Mesenteric fat pad (tissue), 1 donor: ENCODE data around the gene FRA10AC1. TPM values are rescaled to one million over a fixed set of nuclear protein-coding genes. Genes with fewer than 3 reads are reported as not detected.
"Not testable (repeated sequence)": the region's sequence is repeated elsewhere in the genome, so short reads cannot be mapped to it uniquely, and the experiment has no call there.

ENCODE experiments used
- DNase-seq: peaks from one replicate; pipeline ENCODE4 v3.0.0-alpha.2; 2020; ENCODE audit warnings: low spot score
- total RNA-seq: library from RNA; stranded (reverse); fragmentation: NEBNext Ultra II Directional; extraction: Animal tissue kit (Norgen Biotek cat#: 25700); gene quantifications from one replicate; pipeline ENCODE4 v1.2.1, GENCODE V29; 2021
- donor health status: DM: yes; HTN: yes; CAD: no.

FRA10AC1 gene
- total RNA-seq, 1 donor from 2014 or later: 18.4 TPM

DNA sequence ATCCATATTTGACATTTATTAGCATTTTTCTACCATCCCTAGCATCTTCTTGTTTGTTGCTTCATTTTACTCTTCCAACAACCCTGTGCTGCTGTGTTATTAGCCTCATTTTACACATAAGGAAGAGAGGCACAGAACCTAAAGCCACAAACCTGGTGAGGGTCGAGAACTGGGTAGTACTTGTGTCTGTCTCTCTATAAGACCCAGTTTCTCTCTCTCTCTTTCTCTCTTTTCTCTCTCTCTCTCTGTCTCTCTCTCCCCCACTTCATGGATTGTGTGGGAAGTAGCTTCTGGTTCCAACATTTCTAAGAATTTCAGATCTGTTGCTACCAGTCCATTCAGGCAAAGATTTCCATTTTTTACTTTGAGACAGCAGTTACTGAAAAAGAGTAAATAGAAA, 1.4 kb upstream of the FRA10AC1 start:
- no peak for DNase-seq

DNA sequence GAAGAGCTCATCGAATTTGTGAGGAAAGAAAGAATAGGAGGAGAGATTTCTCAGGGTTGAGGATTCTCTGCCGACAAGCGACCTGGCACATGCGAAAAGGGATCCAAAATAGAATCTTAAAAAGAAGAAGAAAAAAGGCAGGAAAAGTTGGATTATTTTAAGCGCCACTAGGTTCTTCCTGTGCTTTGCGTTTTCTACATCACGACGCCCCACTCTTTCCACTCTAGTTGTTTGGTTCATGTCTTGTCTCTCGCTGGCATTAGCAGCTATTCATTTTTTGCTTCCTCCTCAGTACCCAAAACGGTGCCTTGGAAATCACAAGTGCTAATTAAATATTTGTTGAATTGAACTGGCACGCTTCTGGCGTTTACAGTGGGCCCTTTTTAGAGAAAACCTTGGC, 674 bp upstream of the FRA10AC1 start:
- DNase-seq: no peak

DNA sequence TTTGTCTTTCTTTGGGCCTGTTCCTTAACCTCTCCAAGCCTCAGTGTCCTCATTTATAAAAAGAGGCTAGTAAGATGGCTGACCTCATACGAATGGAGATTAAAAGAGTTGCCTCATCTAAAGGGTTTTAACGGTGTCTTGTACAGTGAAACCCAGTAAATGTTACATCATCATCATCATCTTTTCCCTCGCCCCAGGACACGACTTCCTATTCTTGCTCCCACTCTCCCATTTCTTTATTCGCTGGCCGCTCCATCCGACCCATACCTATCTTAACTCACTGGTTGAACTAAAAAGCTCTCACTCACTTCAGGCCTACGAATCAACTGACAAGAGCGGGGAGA, 554 bp downstream of the FRA10AC1 start:
- DNase-seq: no peak

DNA sequence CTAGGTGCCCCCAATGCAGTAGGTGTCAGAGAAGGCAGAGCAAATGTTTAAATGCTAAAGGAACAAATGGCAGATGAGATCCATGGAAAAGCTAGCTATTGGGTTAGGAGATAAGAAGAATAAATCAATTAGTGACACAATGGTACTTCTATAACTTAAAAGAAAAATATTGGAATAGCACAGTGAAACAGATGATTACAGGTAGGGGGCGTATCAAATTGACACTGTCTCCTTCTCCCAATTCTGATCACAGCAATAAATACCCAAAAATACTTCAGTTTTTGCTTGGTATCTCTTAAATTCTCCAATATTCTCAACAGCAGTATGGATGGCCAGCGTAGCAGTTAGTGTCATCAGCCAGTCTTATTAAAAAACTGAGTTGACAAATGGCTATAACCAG, 5.2 kb downstream of the FRA10AC1 start:
- no peak for DNase-seq

DNA sequence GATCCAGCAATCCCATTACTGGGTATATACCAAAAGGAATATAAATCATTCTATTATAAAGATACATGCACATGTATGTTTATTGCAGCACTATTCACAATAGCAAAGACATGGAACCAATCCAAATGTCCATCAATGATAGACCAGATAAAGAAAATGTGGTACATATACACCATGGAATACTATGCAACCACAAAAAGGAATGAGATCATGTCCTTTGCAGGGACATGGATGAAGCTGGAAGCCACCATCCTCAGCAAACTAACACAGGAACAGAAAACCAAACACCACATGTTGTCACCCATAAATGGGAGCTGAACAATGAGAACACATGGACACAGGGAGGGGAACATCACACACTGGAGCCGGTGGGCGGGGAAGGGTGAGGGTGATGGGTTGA, 5.8 kb downstream of the FRA10AC1 start:
- not testable (repeated sequence) for DNase-seq

DNA sequence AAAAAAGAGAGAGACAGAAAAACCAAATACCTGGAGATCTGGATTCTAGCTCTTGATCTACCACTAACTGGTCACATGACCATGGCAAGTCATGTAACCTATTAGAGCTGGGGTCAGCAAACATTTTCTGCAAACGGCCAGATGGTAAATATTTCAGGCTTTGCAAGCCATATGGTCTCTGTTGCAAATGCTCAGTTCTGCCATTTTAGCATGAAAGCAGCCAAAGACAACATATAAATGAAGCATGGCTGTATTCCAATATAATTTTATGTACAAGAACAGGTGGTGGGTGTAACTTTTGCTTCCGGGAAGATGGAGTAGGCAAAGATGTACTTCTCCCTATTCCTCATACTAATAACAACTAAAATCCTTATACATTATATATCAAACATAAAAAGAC, 6.7 kb downstream of the FRA10AC1 start:
- DNase-seq: no peak

DNA sequence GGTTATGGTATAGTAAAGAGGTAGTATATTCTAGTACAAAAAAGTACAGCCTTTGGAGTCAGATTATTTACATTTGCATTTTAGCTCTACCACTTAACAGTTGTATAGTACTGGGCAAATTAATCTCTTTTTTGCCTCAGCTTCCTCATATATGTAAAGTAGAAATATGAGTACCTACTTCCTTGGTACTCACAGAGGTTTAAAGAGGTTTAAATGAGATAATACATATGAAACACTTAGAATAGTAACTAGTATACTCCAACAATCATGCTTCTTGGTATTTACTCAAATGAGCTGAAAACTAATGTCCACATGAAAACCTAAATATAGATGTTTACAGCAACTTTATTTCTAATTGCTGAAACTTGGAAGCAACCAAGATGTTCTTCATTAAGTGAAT, 14.7 kb downstream of the FRA10AC1 start:
- no peak for DNase-seq

DNA sequence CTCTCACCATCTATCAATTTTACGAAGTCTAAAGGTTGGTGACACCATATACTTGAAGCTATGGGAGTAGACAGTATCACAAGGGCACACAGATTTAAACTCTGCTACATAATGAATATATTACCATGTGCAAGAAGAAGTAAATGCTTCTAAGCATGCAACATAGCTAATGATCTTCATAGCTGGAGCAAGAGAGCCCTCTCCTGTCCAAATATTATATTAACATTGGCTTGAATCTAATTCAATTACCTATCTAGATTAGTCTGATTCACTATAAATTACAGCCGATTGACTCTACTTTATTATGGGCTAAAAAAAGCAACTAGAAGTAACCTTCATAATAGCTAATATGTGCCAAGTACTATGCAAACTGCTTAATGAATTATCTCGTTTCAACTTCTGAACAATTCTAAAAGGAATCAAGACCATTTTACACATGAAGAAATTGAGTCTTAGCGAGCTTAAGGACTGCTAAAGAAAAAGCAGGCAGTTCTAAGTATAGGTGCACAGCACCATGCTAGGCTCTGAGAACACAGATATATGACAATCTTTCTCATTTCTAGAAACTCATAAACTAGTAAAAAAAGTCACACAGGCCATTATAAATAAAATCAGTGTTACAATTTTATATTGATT, 21.9 kb downstream of the FRA10AC1 start:
- DNase-seq: no peak

DNA sequence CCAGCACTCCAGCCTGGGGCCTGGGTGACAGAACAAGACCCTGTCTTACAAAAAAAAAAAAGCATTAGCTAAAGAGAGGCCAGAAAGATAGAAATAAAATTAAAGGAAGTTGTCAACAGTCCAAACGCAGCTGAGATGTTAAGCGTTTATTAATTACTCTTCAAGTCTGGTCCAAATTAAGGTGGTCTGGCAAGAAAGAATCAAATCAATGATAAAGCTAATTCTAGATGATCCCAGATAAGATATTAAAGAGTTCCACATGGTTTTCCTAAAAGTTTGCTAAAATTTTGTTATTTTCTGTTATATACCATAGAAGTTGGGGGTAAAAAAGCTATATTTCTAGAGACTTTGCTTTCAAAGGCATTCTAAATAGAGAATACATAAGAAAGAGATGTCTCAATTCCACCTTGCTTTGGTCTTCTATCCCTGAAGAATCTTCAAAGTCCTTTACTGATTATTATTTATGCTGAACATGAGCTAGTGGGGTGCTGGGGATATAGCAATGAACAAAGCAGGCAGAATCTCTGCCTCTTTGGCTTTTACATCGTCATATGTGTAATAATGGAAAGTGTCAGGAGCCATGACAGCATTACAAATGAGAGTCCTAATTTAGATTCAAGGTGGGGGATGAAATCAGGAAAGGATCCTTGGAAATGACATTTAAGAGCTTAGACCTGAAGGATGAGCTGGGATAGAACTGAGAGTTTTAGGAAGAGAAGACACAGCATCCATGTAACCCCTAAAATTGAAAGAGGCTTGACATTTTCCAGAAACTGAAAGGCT, 23.4 kb downstream of the FRA10AC1 start:
- DNase-seq: no peak

DNA sequence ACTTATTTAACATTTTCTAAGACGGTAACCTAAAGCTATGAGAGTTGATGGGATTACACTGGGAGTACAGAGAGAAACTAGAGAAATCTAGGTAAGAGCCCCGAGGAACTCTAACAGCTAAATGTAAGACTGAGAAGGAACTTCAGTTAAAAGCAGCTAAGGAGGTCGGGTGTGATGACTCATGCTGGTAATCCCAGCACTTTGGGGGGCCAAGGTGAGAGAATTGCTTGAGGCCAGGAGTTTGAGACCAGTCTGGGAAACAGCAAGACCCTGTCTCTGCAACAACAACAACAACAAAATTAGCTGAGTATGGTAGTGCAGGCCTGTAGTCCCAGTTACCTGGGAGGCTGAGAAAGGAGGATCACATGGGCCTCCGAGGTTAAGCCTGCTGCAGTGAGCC, 24.0 kb downstream of the FRA10AC1 start:
- no peak for DNase-seq

DNA sequence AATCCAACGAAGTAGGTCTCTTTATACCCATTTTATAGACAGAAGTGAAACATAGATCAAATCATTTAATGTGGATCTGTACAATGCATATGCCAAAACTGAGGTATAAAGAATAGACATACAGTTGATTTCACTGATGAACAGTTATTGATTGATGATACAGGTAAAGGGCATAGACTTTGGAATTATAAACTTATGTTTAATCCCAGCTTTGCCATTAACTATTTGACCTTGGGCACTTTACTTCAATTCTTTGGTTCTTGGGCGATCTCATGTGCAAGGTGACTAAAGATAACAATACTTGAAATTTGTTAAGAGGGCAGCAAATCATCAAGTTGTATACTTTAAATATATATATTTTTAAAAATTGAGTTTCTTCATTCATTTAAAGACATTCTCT, 28.6 kb downstream of the FRA10AC1 start:
- DNase-seq: no peak

DNA sequence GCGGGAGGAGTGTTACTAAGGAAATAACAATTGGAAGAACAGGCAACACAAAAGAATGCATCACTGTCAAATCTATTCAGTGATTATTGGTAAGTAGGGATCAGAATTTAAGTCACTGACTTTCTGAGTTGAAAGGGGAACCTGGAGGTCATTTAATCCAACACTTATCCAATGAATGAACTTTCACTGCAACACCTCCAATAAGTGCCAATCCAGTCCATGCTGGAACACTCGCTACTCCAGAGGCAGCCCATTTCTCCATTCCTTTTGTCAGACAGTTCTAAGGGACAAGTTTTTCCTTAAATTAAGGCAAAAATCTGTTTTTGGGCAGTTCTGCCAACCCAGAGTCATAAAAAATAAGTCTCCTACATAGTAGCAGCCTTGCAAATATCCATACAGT, 29.5 kb downstream of the FRA10AC1 start:
- DNase-seq: no peak

DNA sequence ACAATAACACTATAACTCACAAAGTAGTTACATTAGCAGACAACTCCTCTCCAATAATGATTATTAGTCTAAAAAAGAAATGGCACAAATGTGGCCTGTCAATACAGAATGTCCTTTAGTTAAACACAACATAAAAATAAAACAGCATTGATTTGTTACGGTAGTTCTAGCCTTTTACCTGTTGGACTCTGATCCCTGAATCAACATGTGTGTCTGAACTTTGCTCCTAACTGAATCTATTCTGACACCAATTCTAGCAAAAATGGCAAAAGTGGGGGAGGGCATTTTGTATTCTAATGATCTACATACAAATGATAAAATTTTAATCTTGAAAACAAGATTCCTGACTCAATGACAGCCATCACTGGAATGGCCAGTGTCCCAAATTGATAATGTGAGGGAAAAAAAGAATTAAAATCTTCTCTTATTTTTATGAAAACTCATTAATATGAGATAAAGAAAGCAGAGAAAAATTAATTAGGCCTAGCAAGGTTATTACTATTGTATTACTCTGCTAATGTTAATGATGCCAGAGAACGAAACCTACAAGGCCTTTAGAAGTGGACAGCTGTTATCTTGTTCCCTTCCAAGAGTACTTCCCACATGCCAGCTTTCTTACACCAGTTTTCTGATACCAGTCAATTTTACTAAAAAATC, 30.2 kb downstream of the FRA10AC1 start:
- no peak for DNase-seq

DNA sequence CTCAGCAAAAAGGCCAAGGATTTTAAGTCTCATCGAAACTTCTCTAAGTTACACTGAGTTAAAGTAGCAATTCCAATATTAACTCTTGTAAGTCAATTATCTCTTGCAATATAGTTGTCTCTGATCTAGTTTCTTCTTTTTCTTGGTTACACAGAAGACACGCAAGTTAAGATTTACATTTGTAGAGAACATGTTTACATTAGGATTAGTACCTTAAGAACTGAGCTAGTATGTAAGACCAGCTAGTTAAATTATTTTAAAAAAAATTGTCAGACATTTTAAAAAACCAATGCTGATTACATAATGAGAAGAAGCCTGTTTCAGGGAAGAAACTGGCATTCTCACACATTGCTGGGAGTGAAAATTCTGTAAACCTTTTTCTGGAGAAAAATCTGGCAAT, 31.4 kb downstream of the FRA10AC1 start:
- no peak for DNase-seq

DNA sequence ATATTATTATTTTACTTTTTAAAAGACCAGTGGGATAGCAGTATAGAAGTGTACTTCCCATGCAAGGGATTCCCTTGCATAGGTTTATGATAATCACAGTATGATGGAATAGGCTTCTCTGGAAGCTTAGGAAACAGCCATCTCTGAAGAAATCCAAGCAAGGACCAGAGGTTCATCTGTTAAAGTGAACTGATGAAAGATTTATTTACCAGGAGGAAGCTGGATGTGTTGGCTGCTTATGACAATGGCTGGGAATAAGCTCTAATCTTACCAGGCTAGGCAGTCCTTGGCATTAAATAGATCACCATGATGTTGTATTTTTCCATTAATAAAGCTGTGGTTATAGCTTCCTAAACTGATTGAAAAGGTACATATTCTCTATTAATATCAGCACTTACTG, 32.0 kb downstream of the FRA10AC1 start:
- DNase-seq: no peak

DNA sequence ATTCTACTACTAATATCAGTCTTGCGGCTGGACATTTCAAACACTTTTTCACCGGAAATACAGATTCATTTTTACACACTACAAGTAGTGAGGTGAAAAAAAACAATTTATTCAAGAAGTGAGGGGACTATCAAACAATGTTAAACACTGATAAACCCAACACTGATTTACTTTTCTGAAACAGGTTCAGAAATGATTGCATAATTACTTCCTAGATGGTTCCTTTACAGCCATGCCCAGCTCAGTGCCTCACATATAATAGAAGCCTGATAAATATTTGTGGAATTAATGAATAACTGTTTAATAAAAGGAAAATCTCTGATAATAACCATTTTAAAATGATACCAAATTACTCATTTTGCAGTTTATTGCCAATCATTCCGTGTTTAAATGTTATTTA, 34.6 kb downstream of the FRA10AC1 start:
- no peak for DNase-seq

DNA sequence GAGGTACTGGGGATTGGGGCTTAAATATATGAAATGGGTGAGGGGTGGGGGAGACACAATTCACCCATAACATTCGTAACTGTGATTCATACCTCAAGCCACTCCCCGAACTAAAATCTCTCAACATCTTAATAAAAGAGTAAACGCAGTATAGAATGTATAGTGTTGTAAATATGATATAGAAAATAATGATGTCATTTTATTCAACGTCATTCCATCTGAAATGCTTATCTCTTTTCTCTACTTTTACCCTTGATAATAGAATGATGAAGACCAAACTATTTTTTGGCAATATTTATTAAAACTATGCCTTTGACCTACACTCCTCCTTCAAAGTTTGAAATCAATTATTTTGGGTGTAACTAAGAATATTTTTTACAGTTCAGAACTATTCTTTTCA, 36.4 kb downstream of the FRA10AC1 start:
- no peak for DNase-seq

DNA sequence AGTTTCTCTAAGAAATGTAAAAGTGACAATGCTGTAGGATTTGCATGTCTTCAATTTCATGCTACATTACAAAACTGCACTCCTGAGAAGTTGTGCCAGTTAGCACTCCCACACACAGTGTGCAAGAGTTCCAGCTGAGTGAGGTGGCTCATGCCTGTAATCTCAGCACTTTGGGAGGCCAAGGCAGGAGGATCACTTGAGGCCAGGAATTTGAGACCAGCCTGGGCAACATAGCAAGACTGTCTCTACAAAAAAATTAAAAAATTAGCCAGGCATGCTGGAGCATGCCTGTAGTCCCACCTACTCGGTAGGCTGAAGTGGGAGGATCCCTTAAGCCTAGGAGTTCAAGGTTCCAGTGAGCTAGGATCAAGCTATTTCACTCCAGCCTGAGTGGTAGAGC, 44.6 kb downstream of the FRA10AC1 start:
- no peak for DNase-seq

DNA sequence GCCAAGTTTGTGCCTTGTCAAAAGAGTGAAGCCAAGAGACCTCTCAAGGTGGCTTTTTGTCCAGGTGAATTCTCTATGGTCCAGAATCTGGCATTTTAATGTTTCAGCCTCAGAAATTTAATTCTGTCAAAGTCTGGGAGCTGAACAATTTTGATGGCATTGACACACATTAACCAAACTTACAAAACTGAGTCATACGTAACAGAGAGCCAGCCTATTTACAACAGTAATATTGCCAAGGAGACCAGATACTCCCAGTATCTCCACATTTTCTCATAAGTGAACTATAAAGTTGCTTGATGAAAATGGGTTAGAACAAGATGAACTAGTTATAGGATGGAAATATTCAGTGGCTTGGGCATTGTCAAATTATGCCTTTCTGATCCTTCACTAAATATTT, 46.2 kb downstream of the FRA10AC1 start:
- no peak for DNase-seq

DNA sequence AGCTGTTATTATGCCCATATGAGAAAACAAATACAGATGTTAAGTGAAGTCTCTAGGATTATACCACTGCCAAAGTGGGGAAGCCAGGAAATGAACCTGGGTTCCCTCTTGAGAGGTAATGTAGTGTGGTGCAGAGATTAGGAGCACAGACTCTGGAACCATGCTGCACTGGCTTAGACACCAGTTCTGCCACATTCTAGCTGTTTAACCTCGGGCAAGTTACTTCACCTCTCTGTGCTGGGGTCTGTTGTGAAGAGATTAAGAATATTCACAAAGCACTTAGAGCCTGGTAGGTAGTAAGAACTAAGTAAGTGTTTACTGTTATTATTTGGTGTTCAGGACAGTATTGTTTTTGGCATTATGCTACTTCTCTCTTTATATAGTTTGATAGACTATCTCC, 48.2 kb downstream of the FRA10AC1 start:
- no peak for DNase-seq

DNA sequence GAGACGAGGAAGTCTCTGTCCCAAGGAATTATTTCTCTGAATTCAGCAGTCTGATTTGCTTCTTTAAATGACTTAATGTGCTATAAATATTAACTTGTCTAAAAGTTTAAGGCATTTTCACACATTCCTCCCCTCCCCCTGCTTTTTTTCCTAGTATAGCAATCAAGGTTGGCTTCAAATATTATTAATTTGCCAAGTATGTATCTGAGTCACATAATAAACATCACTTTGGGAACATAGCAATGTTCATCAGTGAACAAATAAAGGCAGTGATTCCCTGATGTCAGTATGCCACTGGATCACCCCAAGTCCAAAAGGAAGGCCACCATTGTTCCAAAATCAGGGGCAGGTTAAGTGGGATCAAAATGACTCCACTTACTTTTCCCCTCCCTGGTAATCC, 49.5 kb downstream of the FRA10AC1 start:
- DNase-seq: no peak

DNA sequence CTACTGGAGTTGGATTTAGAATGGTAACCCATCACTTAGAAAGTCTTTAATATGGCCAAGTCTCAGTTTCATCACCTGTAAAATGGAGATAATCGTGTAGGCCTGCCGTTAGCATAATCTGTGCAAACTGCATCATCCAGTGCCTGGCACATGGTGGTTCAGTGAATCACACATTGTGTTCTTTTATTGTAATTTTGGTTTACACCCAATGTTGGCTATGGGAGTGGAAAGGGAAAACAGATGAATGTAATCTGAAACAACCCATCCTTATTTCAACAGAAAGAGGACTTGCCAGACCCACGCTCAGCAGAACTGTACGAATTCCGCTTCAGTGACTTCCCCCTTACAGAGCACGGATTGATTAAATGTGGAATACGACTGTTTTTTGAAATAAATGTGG, 62.6 kb downstream of the FRA10AC1 start:
- no peak for DNase-seq
